ENCODE data around the gene HCST. TPM values are rescaled to one million over a fixed set of nuclear protein-coding genes. Genes with fewer than 3 reads are reported as not detected.

The HCST gene
- total and polyA plus RNA-seq, 2 donors from 2014 or later: 10.6 to 16.7 TPM

DNA sequence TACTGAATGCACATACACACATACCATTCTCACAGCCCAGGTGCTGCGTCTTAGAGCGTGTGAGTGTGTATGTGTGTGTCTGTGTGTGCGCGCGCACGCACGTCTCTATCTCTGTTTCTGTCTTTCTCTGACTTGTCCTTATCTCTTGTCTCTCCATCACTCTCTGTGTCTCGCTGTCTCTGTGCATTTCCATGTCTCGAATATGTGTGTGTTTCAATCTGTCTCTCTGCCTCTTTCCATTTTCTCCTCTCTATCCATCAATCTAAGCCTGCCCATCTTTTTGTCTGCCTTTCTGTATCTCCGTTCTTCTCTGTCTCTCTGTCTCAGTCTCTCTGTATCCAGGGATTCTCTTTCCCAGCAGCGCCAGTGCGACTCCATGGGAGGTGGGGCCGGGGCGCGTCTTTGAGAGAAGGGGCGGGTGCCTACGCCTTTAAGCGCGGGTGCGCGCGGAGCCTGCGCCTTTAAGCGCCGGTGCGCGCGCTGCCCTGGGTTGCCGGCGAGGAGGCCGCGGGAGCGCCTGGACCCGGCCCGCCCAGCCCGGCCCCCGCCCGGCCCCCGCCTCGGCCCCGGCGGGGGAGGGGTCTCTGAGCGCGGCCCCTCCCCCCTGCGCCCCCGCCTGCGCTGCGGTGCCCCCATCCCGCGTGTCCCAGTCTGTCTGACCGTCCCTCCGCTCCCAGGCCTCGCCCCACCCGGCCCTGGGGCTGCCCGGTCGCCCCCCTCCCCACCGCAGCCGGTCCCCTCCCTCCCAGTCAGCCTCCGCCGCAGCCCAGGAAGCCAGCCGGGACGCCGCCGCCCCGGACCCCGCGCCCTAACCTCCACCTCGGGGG, 33.8 kb downstream of the HCST start, which contains the start of gene LRFN3:
Gene LRFN3, plus strand, starts transcription at position 464 of the 827 bp plus-strand sequence. CDS start 3,052 bp downstream, outside the sequence.
- Histone ChIP-seq H3K36me3 (ENCODE audit: control insufficient read depth in 2 of 3, insufficient read depth in 3 of 3, low read length in 3 of 3) (no peaks in the 10 kb centered on the region), H3K9me3 (ENCODE audit: control insufficient read depth in 2 of 3, insufficient read depth in 1 of 3, low read length in 3 of 3) (no peaks in the 10 kb centered on the region), H3K9ac (ENCODE audit: low read length in 3 of 3) (peak within 1 kb of the TSS; percentile 71 to 95 (median 89)), H3K4me3 (ENCODE audit: low read length in 3 of 3) (peak within 1 kb of the TSS; percentile 95 to 98 (median 98)), H3K27ac (ENCODE audit: low read depth in 2 of 2, low read length in 2 of 2) (peak within 1 kb of the TSS in 1 of 2 donors; percentile 32), H3K27me3 (ENCODE audit: control insufficient read depth, insufficient read depth, low read length) (no peaks in the 10 kb centered on the region), H3K4me1 (ENCODE audit: control insufficient read depth in 2 of 3, insufficient read depth in 2 of 3, low read depth in 1 of 3, low read length in 3 of 3) (peaks cover 3 to 23% (median 15%) of the 10 kb centered on the region in 3 donors)
- intact Hi-C loops (cut with DNase I): no loop called here
- TF ChIP-seq, protein P1, sequence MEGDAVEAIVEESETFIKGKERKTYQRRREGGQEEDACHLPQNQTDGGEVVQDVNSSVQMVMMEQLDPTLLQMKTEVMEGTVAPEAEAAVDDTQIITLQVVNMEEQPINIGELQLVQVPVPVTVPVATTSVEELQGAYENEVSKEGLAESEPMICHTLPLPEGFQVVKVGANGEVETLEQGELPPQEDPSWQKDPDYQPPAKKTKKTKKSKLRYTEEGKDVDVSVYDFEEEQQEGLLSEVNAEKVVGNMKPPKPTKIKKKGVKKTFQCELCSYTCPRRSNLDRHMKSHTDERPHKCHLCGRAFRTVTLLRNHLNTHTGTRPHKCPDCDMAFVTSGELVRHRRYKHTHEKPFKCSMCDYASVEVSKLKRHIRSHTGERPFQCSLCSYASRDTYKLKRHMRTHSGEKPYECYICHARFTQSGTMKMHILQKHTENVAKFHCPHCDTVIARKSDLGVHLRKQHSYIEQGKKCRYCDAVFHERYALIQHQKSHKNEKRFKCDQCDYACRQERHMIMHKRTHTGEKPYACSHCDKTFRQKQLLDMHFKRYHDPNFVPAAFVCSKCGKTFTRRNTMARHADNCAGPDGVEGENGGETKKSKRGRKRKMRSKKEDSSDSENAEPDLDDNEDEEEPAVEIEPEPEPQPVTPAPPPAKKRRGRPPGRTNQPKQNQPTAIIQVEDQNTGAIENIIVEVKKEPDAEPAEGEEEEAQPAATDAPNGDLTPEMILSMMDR (IDR thresholded peaks at IDR 0.05; ENCODE audit: borderline replicate concordance, extremely low read depth, insufficient read depth): no peak
- DNase-seq (peak; percentile 70 to 90 (median 81)), FAIRE-seq (no peak)

GRCh38 chr19:35936738-35937268, 34.5 kb downstream of the HCST start:
- H3K9me3 ChIP-seq (ENCODE audit: control insufficient read depth in 2 of 3, insufficient read depth in 1 of 3, low read length in 3 of 3): no peaks in the 10 kb centered on the region
- no peaks in the 10 kb centered on the region for H3K36me3 ChIP-seq (ENCODE audit: control insufficient read depth in 2 of 3, insufficient read depth in 3 of 3, low read length in 3 of 3)
- H3K4me1 ChIP-seq (ENCODE audit: control insufficient read depth in 2 of 3, insufficient read depth in 2 of 3, low read depth in 1 of 3, low read length in 3 of 3): peaks cover 3 to 22% (median 15%) of the 10 kb centered on the region in 3 donors
- H3K9ac ChIP-seq (ENCODE audit: low read length in 3 of 3): peak overlapping the region in 2 of 3 donors; percentile 15 to 86
- no peaks in the 10 kb centered on the region for H3K27me3 ChIP-seq (ENCODE audit: control insufficient read depth, insufficient read depth, low read length)
- peak overlapping the region in 1 of 2 donors; percentile 32 for H3K27ac ChIP-seq (ENCODE audit: low read depth in 2 of 2, low read length in 2 of 2)
- no peak for FAIRE-seq
- H3K4me3 ChIP-seq (ENCODE audit: low read length in 3 of 3): peak overlapping the region in 2 of 3 donors; percentile 49 to 63
- TF ChIP-seq, protein P1 (IDR thresholded peaks at IDR 0.05; ENCODE audit: borderline replicate concordance, extremely low read depth, insufficient read depth): no peak
- DNase-seq: no peak
- intact Hi-C loops (cut with DNase I): no loop called here

- H3K4me1 ChIP-seq (ENCODE audit: control insufficient read depth in 2 of 3, insufficient read depth in 2 of 3, low read depth in 1 of 3, low read length in 3 of 3): peaks cover 3 to 22% (median 15%) of the 10 kb centered on the region in 3 donors
- peak in 1 of 5 donors; percentile 31 for DNase-seq
- H3K36me3 ChIP-seq (ENCODE audit: control insufficient read depth in 2 of 3, insufficient read depth in 3 of 3, low read length in 3 of 3): no peaks in the 10 kb centered on the region
- no peaks in the 10 kb centered on the region for H3K27me3 ChIP-seq (ENCODE audit: control insufficient read depth, insufficient read depth, low read length)
- intact Hi-C loops (cut with DNase I): no loop called here
- no peak for FAIRE-seq
- peak overlapping the region in 2 of 3 donors; percentile 15 to 86 for H3K9ac ChIP-seq (ENCODE audit: low read length in 3 of 3)
- H3K4me3 ChIP-seq (ENCODE audit: low read length in 3 of 3): peak overlapping the region in 2 of 3 donors; percentile 49 to 63
- H3K27ac ChIP-seq (ENCODE audit: low read depth in 2 of 2, low read length in 2 of 2): peak overlapping the region in 1 of 2 donors; percentile 32
- no peaks in the 10 kb centered on the region for H3K9me3 ChIP-seq (ENCODE audit: control insufficient read depth in 2 of 3, insufficient read depth in 1 of 3, low read length in 3 of 3)
- TF ChIP-seq, protein P1 (IDR thresholded peaks at IDR 0.05; ENCODE audit: borderline replicate concordance, extremely low read depth, insufficient read depth): no peak
Measured at GRCh38 chr19:35937345-35938281, 35.3 kb downstream of the HCST start.

Data from kidney (tissue), 14 donors.